NCI-H524 (cell line): Measurements from ENCODE around the gene HHATL.
"Not testable (repeated sequence)": the region's sequence is repeated elsewhere in the genome, so short reads cannot be mapped to it uniquely, and the experiment has no call there.

Source experiments
- DNase-seq, 2 experiments: peaks; one replicate each; lab custom pipeline; 2025; lab: John Stamatoyannopoulos, UW

HHATL gene

DNA sequence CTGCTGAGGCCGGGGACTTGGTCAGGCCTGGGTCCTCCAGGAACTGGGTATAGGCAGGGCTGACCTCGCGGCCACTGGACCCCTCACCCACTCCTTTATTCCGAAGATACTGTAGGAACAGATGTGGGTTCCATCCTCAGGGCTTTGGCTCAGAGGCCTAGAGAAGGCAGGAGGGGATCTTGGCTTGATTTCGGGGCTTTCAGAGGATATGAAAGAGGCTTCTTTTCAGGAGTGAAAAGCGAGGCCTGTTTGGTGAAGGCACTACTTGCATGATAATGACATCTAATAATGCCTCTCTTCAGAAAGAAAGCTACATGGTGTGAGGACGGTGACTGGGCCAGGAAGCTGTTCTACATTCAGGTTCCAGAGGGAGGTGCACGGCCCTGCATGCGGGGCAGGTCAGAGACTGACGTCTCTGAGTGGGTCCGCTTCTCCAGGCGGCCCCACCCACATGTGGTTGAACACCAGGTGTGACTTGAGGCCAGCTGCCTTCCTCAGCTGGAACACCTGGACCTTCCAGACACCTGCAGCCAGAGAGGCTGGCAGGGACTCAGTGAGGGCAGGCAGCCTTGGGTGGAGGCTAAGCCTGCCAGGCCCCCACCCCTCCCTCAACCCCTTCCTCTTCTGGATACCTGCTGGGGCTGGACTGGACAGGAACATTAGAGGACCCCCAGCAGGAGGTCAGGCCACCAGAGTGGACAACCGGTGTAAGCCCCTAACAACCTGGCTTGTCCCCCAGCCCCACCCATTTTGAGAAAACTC is 31.1 kb upstream of the HHATL start:
- no peak for DNase-seq

DNA sequence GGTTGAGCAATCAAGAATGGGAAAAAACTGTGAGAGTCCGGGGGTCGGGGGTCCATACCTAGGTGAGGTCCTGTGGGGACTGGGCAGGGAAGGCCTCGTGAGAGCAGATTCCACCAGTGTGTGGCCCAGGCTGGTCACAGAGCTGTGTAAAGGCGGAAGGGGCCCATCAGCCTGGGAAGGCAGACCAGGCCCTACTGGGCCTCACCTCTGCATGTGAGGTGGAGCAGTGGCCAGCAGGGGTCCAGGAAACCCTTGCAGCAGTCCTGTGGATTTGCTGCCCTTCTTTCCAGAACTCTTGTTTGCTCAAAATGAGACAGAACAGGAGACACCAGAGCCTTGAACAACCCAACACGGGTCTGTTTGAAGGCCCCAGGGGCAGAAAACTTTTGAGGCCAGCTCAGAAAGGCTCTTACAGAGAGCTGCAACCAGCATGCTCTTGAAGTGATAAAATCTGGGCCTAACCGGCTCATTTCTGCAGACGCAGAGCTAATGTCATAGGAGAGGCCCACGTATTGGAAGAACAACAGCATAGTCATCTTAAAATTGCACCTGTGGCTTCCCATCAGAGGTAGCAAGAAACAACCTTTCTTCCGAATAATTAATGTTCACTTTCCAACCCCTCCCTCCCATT is 30.3 kb upstream of the HHATL start:
- DNase-seq = no peak

- no peak for DNase-seq
Measured at GRCh38 chr3:42732196-42732828, 29.7 kb upstream of the HHATL start.

- no peak for DNase-seq
Measured at GRCh38 chr3:42731476-42732195, 29.0 kb upstream of the HHATL start.

DNA sequence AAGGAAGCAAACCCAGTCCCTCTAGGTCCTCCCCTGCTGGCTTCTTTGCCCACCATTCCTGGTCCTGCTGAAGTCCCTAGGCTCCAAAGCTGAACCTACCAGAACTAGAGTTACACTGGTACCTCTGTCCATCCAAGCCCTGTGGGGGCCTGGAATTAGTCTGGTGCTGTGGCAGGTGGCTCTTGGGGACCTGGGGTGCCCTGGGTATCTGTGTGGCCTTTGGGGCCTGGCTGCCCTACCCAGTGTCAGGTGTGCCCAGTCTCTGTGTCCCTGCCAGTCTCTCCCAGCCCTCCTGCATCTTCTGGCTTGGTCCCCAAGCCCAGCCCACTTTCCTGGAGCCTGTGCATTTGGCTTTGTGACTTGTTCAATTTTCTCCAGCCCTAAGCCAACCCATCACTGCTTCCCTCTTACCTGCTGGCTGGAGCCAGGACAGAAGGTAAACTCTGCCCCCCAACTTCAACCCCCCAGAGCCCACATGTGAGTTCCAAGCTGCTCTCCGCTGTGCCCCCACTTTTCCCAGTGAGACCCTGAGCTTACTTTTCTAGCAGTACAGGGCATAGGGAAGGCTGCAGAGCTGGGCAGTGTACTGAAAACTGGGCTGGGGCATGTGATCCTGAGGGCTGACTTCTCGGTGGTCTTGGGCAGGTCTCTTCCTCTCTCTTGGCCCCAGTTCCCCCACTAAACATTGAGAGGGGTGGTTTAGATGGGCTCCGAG is 28.3 kb upstream of the HHATL start:
- no peak for DNase-seq

DNA sequence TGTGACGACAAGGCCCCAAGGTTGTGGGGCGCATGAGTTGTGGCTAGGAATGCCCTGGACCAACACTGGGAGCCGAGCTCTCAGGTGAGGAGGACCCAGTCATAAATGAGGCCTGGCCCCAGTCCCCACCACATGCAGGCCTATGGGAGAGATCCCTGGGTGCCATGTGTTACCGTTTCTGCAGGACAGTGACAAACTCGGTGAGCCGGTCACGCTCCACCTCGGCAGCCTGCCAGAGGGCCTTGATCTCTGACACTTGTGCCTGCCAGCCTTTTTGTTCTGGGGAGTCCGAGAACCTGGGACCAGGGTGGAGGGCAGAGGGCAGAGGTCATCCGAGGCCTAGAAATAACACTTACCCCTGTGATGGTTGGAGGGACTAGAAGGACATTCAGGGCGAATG is 27.7 kb upstream of the HHATL start:
- no peak for DNase-seq

- no peak for DNase-seq
Measured at GRCh38 chr3:42729404-42730145, 27.0 kb upstream of the HHATL start.

- no peak for DNase-seq
Measured at GRCh38 chr3:42728668-42729364, 26.2 kb upstream of the HHATL start.

GRCh38 chr3:42728056-42728455 is 25.5 kb upstream of the HHATL start:
- DNase-seq = no peak

DNA sequence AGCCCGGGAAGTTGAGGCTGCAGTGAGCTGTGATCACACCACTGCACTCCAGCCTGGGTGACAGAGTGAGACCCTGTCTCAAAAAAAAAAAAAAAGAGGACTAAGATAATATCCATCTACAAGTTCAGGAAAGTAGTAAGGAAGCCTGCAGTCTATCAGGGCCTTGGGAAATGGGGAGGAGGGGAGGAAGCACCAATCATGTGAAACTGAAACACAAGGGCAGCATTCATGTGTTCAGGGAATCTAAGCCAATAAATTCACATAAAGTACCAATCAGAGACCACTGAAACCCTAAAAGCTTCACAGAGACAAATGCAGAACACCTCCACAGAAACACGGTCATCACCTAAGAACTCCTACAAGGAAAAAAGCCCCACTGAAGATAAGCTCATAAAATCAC is 22.9 kb upstream of the HHATL start:
- DNase-seq = no peak

GRCh38 chr3:42723219-42723618 is 20.6 kb upstream of the HHATL start:
- DNase-seq = no peak

- DNase-seq = not testable (repeated sequence)
Measured at GRCh38 chr3:42722442-42722841, 19.8 kb upstream of the HHATL start.

- DNase-seq = no peak
Measured at GRCh38 chr3:42721690-42722089, 19.1 kb upstream of the HHATL start.

DNA sequence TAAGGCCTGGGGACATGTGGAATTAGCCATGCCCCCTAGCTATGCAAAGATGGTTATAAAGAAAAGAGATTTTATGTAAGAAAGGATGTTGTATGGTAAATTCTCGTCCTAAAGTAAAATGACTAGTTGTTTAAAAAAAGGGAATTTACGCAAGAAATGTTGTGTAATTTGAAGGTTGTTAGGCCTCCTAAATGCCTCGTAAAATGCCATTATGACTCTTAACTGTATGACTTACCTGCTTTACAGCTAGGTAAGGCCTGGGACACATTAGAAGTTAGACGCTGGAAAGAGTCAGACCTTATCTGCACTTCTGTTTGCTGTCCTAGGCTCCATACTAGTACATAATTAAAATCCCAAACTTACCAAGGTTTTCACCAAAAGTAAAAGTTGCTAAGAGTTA is 17.5 kb upstream of the HHATL start:
- no peak for DNase-seq

- no peak for DNase-seq
Measured at GRCh38 chr3:42719002-42719401, 16.4 kb upstream of the HHATL start.

DNA sequence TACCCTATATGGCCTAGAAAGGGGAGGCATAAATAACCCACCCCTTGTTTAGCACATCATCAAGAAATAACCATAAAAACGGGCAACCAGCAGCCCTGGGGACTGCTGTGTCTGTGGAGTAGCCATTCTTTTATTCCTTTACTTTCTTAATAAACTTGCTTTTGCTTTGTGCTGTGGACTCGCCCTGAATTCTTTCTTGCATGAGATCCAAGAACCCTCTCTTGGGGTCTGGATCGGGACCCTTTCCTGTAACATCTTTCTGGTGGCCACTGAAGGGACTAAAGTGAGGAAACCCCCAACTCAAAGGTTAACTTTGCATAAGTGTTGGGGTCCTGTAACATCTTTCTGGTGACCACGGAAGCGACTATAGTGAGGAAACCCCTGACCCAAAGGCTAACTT is 15.7 kb upstream of the HHATL start:
- DNase-seq = no peak

- no peak for DNase-seq
Measured at GRCh38 chr3:42717306-42717705, 14.7 kb upstream of the HHATL start.

DNA sequence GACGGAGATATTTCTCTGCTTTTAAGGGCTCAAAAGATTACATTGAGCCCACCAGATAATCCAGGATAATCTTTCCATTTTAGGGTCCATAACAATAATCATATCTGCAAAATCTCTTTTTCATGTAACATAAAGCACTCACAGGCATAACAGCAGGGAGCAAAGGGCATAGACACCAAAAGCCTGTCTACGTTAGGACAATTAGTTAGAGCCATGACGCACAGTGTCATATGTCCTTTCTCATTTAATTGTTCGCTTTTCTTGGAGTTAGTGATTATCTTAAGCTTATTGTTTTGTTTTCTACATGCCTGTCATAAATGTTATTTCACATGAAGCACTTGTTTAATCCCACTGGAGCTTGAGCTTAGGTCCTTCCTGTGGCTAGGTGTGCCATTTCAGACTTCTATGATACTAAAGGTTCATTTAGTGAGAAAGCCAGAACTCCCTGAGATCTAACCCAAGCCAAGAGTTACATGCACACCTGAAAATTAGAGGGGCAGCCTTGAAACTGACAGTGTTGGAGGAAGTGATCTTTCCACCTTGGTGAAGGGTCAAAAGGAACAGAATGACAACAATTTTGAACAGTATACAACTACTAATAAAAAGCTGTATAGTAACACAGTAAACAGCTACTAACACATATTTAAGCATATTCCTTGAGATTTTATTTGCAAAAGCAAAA is 11.7 kb upstream of the HHATL start:
- no peak for DNase-seq

DNA sequence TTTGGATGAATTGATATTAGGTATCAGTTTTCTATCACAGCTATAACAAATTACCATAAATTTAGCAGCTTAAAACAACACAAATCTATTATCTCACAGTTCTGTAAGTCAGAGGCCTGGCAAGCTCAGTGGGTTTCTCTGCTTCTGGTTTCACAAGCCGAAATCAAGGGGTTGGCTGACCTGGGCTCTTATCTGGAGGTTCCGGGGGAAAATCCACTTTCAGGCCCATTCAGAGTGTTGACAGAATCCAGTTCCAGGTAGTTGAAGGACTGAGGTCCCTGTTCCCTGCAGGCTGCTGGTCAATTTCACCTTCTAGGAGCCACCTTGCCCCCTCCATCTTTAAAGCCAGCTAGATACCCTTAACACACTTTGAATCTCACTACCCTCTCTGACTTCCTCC is 11.1 kb upstream of the HHATL start:
- DNase-seq = no peak

- DNase-seq = no peak
Measured at GRCh38 chr3:42712688-42713372, 10.2 kb upstream of the HHATL start.
